PC-3 (cell line): ENCODE measurements around the gene THBS4. TPM values are rescaled to one million over a fixed set of nuclear protein-coding genes. Genes with fewer than 3 reads are reported as not detected.

Experiments used
- ATAC-seq: fragments of 200-7000 bp; cut with Tn5 transposase; 2 replicates; pipeline ENCODE4 v1.9.1; 2020; ENCODE audit warnings: mild to moderate bottlenecking, moderate library complexity
- BruUV-seq: library from RNA; stranded (reverse); fragments of 400-500 nt; replicated peaks from 2 replicates; lab custom pipeline; 2021; lab: Mats Ljungman, UMichigan
- CTCF ChIA-PET: fragments of 300-600 bp; sonication (Branson Sonifier 250); formaldehyde crosslinking; loops from one replicate; lab custom pipeline; 2022; ENCODE audit warnings: antibody characterized with exemption; lab: Charles Lee
- POLR2A ChIA-PET: fragments of 300-600 bp; sonication (Branson Sonifier 250); formaldehyde crosslinking; loops from one replicate; lab custom pipeline; 2022; ENCODE audit warnings: antibody characterized with exemption; ENCODE audit not compliant: unreplicated experiment; lab: Charles Lee
- DNase-seq: peaks from one replicate; pipeline ENCODE4 v3.0.0-alpha.2; 2015
- H2AFZ ChIP-seq: fragments of 300-600 bp; sonication (generic); 2 replicates; pipeline ENCODE4 v1.6.0; 2016; ENCODE audit warnings: antibody characterized with exemption, low read length
- H3F3A ChIP-seq: fragments of 300-600 bp; sonication (generic); one replicate; pipeline ENCODE4 v1.6.0; 2017; ENCODE audit warnings: antibody characterized with exemption, low read length, control low read depth, mild to moderate bottlenecking; ENCODE audit not compliant: unreplicated experiment
- H3K27ac ChIP-seq: fragments of 300-600 bp; sonication (generic); 2 replicates; pipeline ENCODE4 v1.5.1; 2016; ENCODE audit warnings: mild to moderate bottlenecking, low read length
- H3K27me3 ChIP-seq: fragments of 300-600 bp; sonication (generic); 2 replicates; pipeline ENCODE4 v1.6.1; 2016; ENCODE audit warnings: low read length, mixed read lengths
- H3K36me3 ChIP-seq: fragments of 300-600 bp; sonication (generic); 2 replicates; pipeline ENCODE4 v1.6.1; 2016; ENCODE audit warnings: low read depth, mixed run types, low read length, mixed read lengths
- H3K4me1 ChIP-seq: fragments of 300-600 bp; sonication (generic); 2 replicates; pipeline ENCODE4 v1.5.1; 2016; ENCODE audit warnings: low read length; ENCODE audit not compliant: insufficient read depth
- H3K4me2 ChIP-seq: fragments of 300-600 bp; sonication (generic); 2 replicates; pipeline ENCODE4 v1.6.0; 2016; ENCODE audit warnings: low read length
- H3K4me3 ChIP-seq: fragments of 300-600 bp; sonication (generic); 2 replicates; pipeline ENCODE4 v1.5.1; 2016; ENCODE audit warnings: mild to moderate bottlenecking, low read length, mixed read lengths
- H3K79me2 ChIP-seq: fragments of 300-600 bp; sonication (generic); 2 replicates; pipeline ENCODE4 v1.6.1; 2017; ENCODE audit warnings: low read length, mixed read lengths
- H3K9ac ChIP-seq: fragments of 300-600 bp; sonication (generic); 2 replicates; pipeline ENCODE4 v1.6.0; 2016; ENCODE audit warnings: mild to moderate bottlenecking, low read length
- H3K9me2 ChIP-seq: fragments of 300-600 bp; sonication (generic); replicated peaks from 2 replicates; pipeline ENCODE4 v1.6.1; 2016; ENCODE audit warnings: mixed run types, low read length, mixed read lengths
- H3K9me3 ChIP-seq: fragments of 300-600 bp; sonication (generic); 2 replicates; pipeline ENCODE4 v1.6.1; 2016; ENCODE audit warnings: low read length, mixed read lengths
- H4K20me1 ChIP-seq: fragments of 300-600 bp; sonication (generic); 2 replicates; pipeline ENCODE4 v1.6.1; 2016; ENCODE audit warnings: low read length, mixed read lengths
- EZH2 ChIP-seq: fragments of 300-600 bp; sonication (generic); IDR thresholded peaks from one replicate; pipeline ENCODE4 v1.6.1; 2017; ENCODE audit warnings: antibody characterized with exemption, mild to moderate bottlenecking, low read length; ENCODE audit not compliant: unreplicated experiment
- EZH2phosphoT487 ChIP-seq: fragments of 300-600 bp; sonication (generic); IDR thresholded peaks from 2 replicates; pipeline ENCODE4 v1.6.1; 2018; ENCODE audit warnings: mild to moderate bottlenecking, antibody characterized with exemption, low read length, borderline replicate concordance
- intact Hi-C: fragments of 100-400 bp; cut with micrococcal nuclease; formaldehyde crosslinking; loops from 2 replicates; pipeline ENCODE4 v1.9.0; 2023
- total RNA-seq: library from RNA; depleted of rRNA; stranded (reverse); fragments of >200 nt; gene quantifications from 2 replicates; pipeline ENCODE4 v1.2.3, GENCODE V29; 2014
- TF ChIP-seq, protein P1 (sequence below): fragments of 300-600 bp; sonication (generic); conservative IDR thresholded peaks from 2 replicates; pipeline ENCODE4 v1.5.1; 2017; ENCODE audit warnings: antibody characterized with exemption, low read depth, mild to moderate bottlenecking, low read length

The THBS4 gene
- total RNA-seq, 1 experiment from 2014 or later = 0.29 TPM

DNA sequence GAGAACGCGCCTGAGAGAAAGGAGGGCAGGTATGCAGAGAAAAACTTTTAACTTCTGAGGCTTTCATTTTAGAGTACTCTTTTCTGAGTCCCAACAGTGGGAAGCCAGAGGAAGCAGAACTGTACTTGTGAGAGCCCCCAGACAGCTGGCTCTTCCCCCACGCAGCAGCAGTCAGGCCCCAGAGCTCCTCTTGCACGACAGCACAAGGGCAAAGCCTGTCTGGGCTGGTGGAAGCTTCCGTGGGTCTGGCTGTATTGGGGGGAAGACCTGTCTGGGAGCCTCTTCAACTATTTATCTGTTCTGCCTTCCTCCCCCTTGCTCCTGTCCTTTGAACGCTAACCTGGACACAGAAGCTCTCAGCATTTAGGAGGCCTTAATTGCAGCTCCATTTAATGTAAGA lies 68.2 kb downstream of the THBS4 start:
- Histone ChIP-seq H3F3A (no peaks in the 10 kb centered on the region), H3K9ac (no peak overlapping the region), H3K4me1 (no peaks in the 10 kb centered on the region), H3K79me2 (no peaks in the 10 kb centered on the region), H3K4me2 (no peak overlapping the region), H3K36me3 (no peaks in the 10 kb centered on the region), H2AFZ (no peak overlapping the region), H3K27ac (no peak overlapping the region), H4K20me1 (no peaks in the 10 kb centered on the region), H3K27me3 (no peaks in the 10 kb centered on the region), H3K4me3 (no peak overlapping the region), H3K9me3 (no peaks in the 10 kb centered on the region), H3K9me2 (no peaks in the 10 kb centered on the region)
- no peak for ATAC-seq
- DNase-seq = no peak
- no peak for TF ChIP-seq EZH2phosphoT487
- TF ChIP-seq, protein P1, sequence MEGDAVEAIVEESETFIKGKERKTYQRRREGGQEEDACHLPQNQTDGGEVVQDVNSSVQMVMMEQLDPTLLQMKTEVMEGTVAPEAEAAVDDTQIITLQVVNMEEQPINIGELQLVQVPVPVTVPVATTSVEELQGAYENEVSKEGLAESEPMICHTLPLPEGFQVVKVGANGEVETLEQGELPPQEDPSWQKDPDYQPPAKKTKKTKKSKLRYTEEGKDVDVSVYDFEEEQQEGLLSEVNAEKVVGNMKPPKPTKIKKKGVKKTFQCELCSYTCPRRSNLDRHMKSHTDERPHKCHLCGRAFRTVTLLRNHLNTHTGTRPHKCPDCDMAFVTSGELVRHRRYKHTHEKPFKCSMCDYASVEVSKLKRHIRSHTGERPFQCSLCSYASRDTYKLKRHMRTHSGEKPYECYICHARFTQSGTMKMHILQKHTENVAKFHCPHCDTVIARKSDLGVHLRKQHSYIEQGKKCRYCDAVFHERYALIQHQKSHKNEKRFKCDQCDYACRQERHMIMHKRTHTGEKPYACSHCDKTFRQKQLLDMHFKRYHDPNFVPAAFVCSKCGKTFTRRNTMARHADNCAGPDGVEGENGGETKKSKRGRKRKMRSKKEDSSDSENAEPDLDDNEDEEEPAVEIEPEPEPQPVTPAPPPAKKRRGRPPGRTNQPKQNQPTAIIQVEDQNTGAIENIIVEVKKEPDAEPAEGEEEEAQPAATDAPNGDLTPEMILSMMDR = no peak
- TF ChIP-seq EZH2 = no peak
- no TSS peak for BruUV-seq
- ChIA-PET POLR2A (no interaction called here), CTCF (no interaction called here)
- intact Hi-C loops = no loop called here

DNA sequence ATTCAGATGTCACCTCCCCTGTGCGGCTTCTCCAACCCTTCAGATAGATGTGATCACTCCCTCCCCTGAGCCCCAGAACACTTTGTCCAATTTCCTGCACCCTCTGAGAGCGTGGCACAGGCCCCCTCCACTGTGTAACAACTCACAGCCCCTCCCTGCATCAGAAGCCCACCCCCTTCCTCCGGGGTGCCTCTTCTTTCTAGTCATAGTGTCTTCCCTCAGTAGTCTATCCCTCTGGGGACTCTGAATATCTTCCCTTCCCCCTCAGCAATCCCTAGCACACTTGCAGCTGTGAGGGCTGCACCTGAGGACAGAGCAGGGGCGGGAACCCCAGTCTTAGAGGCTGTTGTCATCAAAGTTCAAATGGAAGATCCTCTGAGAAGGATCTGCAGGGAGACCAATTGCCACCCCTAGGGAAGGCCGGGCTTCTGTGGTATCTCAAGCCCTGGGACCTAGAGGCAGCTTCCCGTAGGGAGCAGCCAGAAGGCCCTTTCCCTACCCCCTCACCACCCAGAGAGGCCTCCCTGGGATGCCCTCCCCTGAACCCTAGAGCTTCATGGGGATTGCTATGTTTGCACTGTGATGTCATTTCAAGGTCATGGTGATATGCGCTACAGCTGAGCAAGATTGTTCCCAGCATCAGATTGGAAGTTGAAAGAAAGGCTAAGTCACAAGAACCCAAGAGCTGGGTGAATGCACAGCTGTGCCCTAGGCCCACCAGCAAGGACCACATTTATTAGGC lies 70.7 kb downstream of the THBS4 start:
- no peaks in the 10 kb centered on the region for H3K79me2 ChIP-seq

DNA sequence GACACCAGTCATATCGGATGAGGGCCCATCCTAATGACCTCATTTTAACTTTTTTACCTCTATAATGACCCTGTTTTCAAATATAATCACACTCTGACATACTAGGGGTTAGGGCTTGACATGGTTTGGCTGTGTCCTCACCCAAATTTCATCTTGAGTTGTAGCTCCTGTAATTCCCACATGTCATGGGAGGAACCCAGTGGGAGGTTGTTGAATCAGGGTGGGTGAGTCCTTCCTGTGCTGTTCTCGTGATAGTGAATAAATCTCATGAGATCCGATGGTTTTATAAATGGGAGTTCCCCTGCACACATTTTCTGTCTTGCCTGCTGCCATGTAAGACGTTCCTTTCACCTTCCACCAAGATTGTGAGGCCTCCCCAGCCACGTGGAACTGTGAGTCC lies 71.8 kb downstream of the THBS4 start:
- ATAC-seq (no peak), DNase-seq (no peak)
- Histone ChIP-seq H3K9me3 (no peaks in the 10 kb centered on the region), H3K27ac (no peak overlapping the region), H3K9me2 (no peaks in the 10 kb centered on the region), H3K4me2 (no peak overlapping the region), H3K79me2 (no peaks in the 10 kb centered on the region), H3K9ac (no peak overlapping the region), H3K27me3 (no peaks in the 10 kb centered on the region), H3K36me3 (no peaks in the 10 kb centered on the region), H2AFZ (no peak overlapping the region), H4K20me1 (no peaks in the 10 kb centered on the region), H3K4me1 (no peaks in the 10 kb centered on the region), H3K4me3 (no peak overlapping the region), H3F3A (no peaks in the 10 kb centered on the region)
- intact Hi-C loops = no loop called here
- CTCF ChIA-PET = no interaction called here
- POLR2A ChIA-PET = no interaction called here
- BruUV-seq = no TSS peak
- no peak for TF ChIP-seq EZH2
- TF ChIP-seq EZH2phosphoT487 = no peak
- TF ChIP-seq, protein P1 = no peak

More for the DNA sequence above, 70.7 kb downstream of the THBS4 start:
- no TSS peak for BruUV-seq
- H3F3A ChIP-seq = no peaks in the 10 kb centered on the region
- no peak overlapping the region for H3K9ac ChIP-seq
- no peaks in the 10 kb centered on the region for H3K4me1 ChIP-seq
- ChIA-PET POLR2A (no interaction called here), CTCF (no interaction called here)
- no peak overlapping the region for H2AFZ ChIP-seq
- no peak overlapping the region for H3K4me3 ChIP-seq
- no peaks in the 10 kb centered on the region for H3K9me3 ChIP-seq
- intact Hi-C loops = no loop called here
- no peaks in the 10 kb centered on the region for H4K20me1 ChIP-seq
- no peaks in the 10 kb centered on the region for H3K36me3 ChIP-seq
- no peak overlapping the region for H3K4me2 ChIP-seq
- ATAC-seq (no peak), DNase-seq (no peak)
- H3K27me3 ChIP-seq = no peaks in the 10 kb centered on the region
- no peaks in the 10 kb centered on the region for H3K9me2 ChIP-seq
- TF ChIP-seq, protein P1 = no peak
- TF ChIP-seq EZH2phosphoT487 (no peak), EZH2 (no peak)
- H3K27ac ChIP-seq = no peak overlapping the region
